ENCODE data around the gene ANO7.

- no peak for TF ChIP-seq CTCF (IDR thresholded peaks at IDR 0.05 in 4 of 5, conservative IDR thresholded peaks at IDR 0.05 in 1 of 5)
- no peak for TF ChIP-seq POLR2A (IDR thresholded peaks at IDR 0.05)
These were observed 12.4 kb downstream of the ANO7 start for GRCh38 chr2:241200822-241201395.

Data from gastrocnemius medialis (tissue), 4 donors.